ENCODE data around the gene RALY.

- no peak for TF ChIP-seq CTCF (IDR thresholded peaks at IDR 0.05)
- no peak for TF ChIP-seq POLR2A (IDR thresholded peaks at IDR 0.05)
Observed at GRCh38 chr20:34114809-34115208, 121.1 kb downstream of the RALY start.

Measured in heart left ventricle (tissue), 13 donors.